IMR-90 (cell line): ENCODE results near the gene EPHA6. TPM values are rescaled to one million over a fixed set of nuclear protein-coding genes. Genes with fewer than 3 reads are reported as not detected.

Source experiments
- ATAC-seq: fragments of 200-7000 bp; cut with Tn5 transposase; 2 replicates; pipeline ENCODE4 v1.9.1; 2020; ENCODE audit warnings: low read depth, mild to moderate bottlenecking, moderate library complexity
- BruUV-seq: library from RNA; stranded (reverse); fragments of 400-500 nt; replicated peaks from 2 replicates; lab custom pipeline; 2021; lab: Mats Ljungman, UMichigan
- CTCF ChIA-PET: fragments of 300-600 bp; formaldehyde crosslinking; extraction: SDS; loops from one replicate; lab custom pipeline; 2021; ENCODE audit warnings: antibody characterized with exemption; lab: Yijun Ruan, JAX
- POLR2A ChIA-PET: fragments of 300-600 bp; sonication (Branson Sonifier 250); formaldehyde crosslinking; loops from one replicate; lab custom pipeline; 2022; ENCODE audit warnings: antibody characterized with exemption; ENCODE audit not compliant: unreplicated experiment; lab: Charles Lee
- DNase-seq: peaks from one replicate; pipeline ENCODE4 v3.0.0; 2013
- H2AFZ ChIP-seq: replicated peaks from 2 replicates; pipeline ENCODE3; 2013; ENCODE audit warnings: low read length, mild to moderate bottlenecking; ENCODE audit not compliant: poor library complexity
- H2AK5ac ChIP-seq: 2 replicates; pipeline ENCODE4 v1.6.1; 2013; ENCODE audit warnings: low read depth, low read length, inconsistent platforms
- H2AK9ac ChIP-seq: replicated peaks from 2 replicates; pipeline ENCODE3; 2013; ENCODE audit warnings: mild to moderate bottlenecking, low read depth, low read length, moderate library complexity; ENCODE audit not compliant: poor library complexity
- H2BK120ac ChIP-seq: 2 replicates; pipeline ENCODE4 v1.6.1; 2013; ENCODE audit warnings: low read depth, low read length, inconsistent platforms
- H2BK15ac ChIP-seq: 3 replicates; pipeline ENCODE4 v1.6.1; 2013; ENCODE audit warnings: low read depth, low read length, inconsistent platforms
- H2BK20ac ChIP-seq: 2 replicates; pipeline ENCODE4 v1.6.1; 2013; ENCODE audit warnings: low read depth, mild to moderate bottlenecking, inconsistent platforms, low read length, moderate library complexity
- H2BK5ac ChIP-seq: 2 replicates; pipeline ENCODE4 v1.6.1; 2013; ENCODE audit warnings: mild to moderate bottlenecking, low read depth, low read length, inconsistent platforms; ENCODE audit not compliant: poor library complexity, severe bottlenecking
- H3K14ac ChIP-seq: replicated peaks from 2 replicates; pipeline ENCODE4 v1.6.1; 2013; ENCODE audit warnings: low read depth, low read length, inconsistent platforms
- H3K18ac ChIP-seq: 2 replicates; pipeline ENCODE4 v1.6.1; 2013; ENCODE audit warnings: low read depth, low read length, control low read depth
- H3K23ac ChIP-seq: 2 replicates; pipeline ENCODE4 v1.6.1; 2013; ENCODE audit warnings: low read depth, low read length, inconsistent platforms
- H3K27ac ChIP-seq: 2 replicates; pipeline ENCODE4 v1.5.1; 2013; ENCODE audit warnings: mild to moderate bottlenecking, control low read depth, low read length; ENCODE audit not compliant: insufficient read depth
- H3K27me3 ChIP-seq: 2 replicates; pipeline ENCODE4 v1.6.1; 2013; ENCODE audit warnings: low read length; ENCODE audit not compliant: control insufficient read depth, insufficient read depth
- H3K36me3 ChIP-seq: 2 replicates; pipeline ENCODE4 v1.6.1; 2013; ENCODE audit warnings: low read length, mixed read lengths; ENCODE audit not compliant: control insufficient read depth, insufficient read depth
- H3K4ac ChIP-seq: 2 replicates; pipeline ENCODE4 v1.6.1; 2013; ENCODE audit warnings: low read depth, low read length, inconsistent platforms
- H3K4me1 ChIP-seq: 2 replicates; pipeline ENCODE4 v1.6.1; 2013; ENCODE audit warnings: low read length, mixed read lengths; ENCODE audit not compliant: control insufficient read depth, insufficient read depth
- H3K4me2 ChIP-seq: 2 replicates; pipeline ENCODE4 v1.6.1; 2013; ENCODE audit warnings: low read depth, mild to moderate bottlenecking, control low read depth, low read length, moderate library complexity
- H3K4me3 ChIP-seq: 2 replicates; pipeline ENCODE4 v1.5.1; 2013; ENCODE audit warnings: low read depth, mild to moderate bottlenecking, control low read depth, low read length, moderate library complexity; ENCODE audit not compliant: insufficient read depth
- H3K56ac ChIP-seq: 2 replicates; pipeline ENCODE4 v1.6.1; 2013; ENCODE audit warnings: low read length, inconsistent platforms; ENCODE audit not compliant: insufficient read depth; ENCODE audit errors: extremely low read depth
- H3K79me1 ChIP-seq, 2 experiments: 2 replicates each; pipeline ENCODE4 v1.6.1; 2013; ENCODE audit warnings: low read length in 2 of 2, inconsistent platforms in 1 of 2, low read depth in 1 of 2
- H3K9ac ChIP-seq: 2 replicates; pipeline ENCODE4 v1.6.1; 2013; ENCODE audit warnings: low read depth, low read length, control low read depth
- H3K9me1 ChIP-seq: 2 replicates; pipeline ENCODE4 v1.6.1; 2013; ENCODE audit warnings: low read length, inconsistent platforms; ENCODE audit not compliant: insufficient read depth
- H3K9me3 ChIP-seq: 2 replicates; pipeline ENCODE4 v1.6.1; 2013; ENCODE audit warnings: low read length; ENCODE audit not compliant: control insufficient read depth, insufficient read depth
- H4K20me1 ChIP-seq: 2 replicates; pipeline ENCODE4 v1.6.1; 2013; ENCODE audit warnings: low read length, inconsistent platforms; ENCODE audit not compliant: insufficient read depth
- H4K5ac ChIP-seq: 2 replicates; pipeline ENCODE4 v1.6.1; 2013; ENCODE audit warnings: mild to moderate bottlenecking, low read depth, low read length, control low read depth
- H4K8ac ChIP-seq, 2 experiments: 2 replicates each; pipeline ENCODE4 v1.6.1; 2013; ENCODE audit warnings: low read depth in 2 of 2, low read length in 2 of 2, control low read depth in 1 of 2, inconsistent platforms in 1 of 2
- H4K91ac ChIP-seq: 2 replicates; pipeline ENCODE4 v1.6.1; 2013; ENCODE audit warnings: low read depth, low read length, inconsistent platforms; ENCODE audit not compliant: insufficient read depth
- CEBPB ChIP-seq: IDR thresholded peaks from 2 replicates; pipeline ENCODE4 v1.6.1; 2012; ENCODE audit warnings: low read depth, low read length, improper control_type of control experiment
- CHD1 ChIP-seq: IDR thresholded peaks from 2 replicates; pipeline ENCODE4 v1.6.1; 2012; ENCODE audit warnings: low read depth, low read length, improper control_type of control experiment
- FOS ChIP-seq: fragments of 150-350 bp; IDR thresholded peaks from 2 replicates; pipeline ENCODE4 v1.6.1; 2016; ENCODE audit warnings: low read depth, low read length
- MAFK ChIP-seq: IDR thresholded peaks from 2 replicates; pipeline ENCODE4 v1.6.1; 2012; ENCODE audit warnings: low read depth, low read length, improper control_type of control experiment
- MXI1 ChIP-seq: IDR thresholded peaks from 2 replicates; pipeline ENCODE4 v1.6.1; 2012; ENCODE audit warnings: low read depth, mild to moderate bottlenecking, low read length, moderate library complexity, borderline replicate concordance
- POLR2A ChIP-seq: IDR thresholded peaks from 2 replicates; pipeline ENCODE4 v1.6.1; 2012; ENCODE audit warnings: mild to moderate bottlenecking, low read depth, low read length
- RAD21 ChIP-seq: IDR thresholded peaks from 2 replicates; pipeline ENCODE4 v1.6.1; 2012; ENCODE audit warnings: low read length, improper control_type of control experiment
- RCOR1 ChIP-seq: IDR thresholded peaks from 2 replicates; pipeline ENCODE4 v1.6.1; 2012; ENCODE audit warnings: mild to moderate bottlenecking, low read length, improper control_type of control experiment; ENCODE audit not compliant: insufficient replicate concordance
- RFX5 ChIP-seq: IDR thresholded peaks from 2 replicates; pipeline ENCODE4 v1.8.0; 2012; ENCODE audit warnings: low read depth, mild to moderate bottlenecking, low read length, moderate library complexity
- WGBS, 2 experiments: methylation state at CpG; one replicate each; pipeline versions ENCODE4 v1.1.5 to v1.1.7; 2013; ENCODE audit warnings: missing lambda C conversion rate in 2 of 2; ENCODE audit not compliant: insufficient read length in 1 of 2; ENCODE audit errors: extremely low coverage in 2 of 2; 5-methylcytosine and 5-hydroxymethylcytosine counted together
- dilution Hi-C: fragments of 300-500 bp; cut with HindIII; formaldehyde crosslinking; loops from one replicate; pipeline ENCODE4 v1.14.3; 2018; ENCODE audit warnings: low sequenced_read_pairs; ENCODE audit not compliant: unreplicated experiment
- in situ Hi-C: fragments of 300-500 bp; cut with MboI; formaldehyde crosslinking; loops from 3 replicates; pipeline ENCODE4 v1.14.3; 2019; ENCODE audit warnings: low sequenced_read_pairs, inconsistent platforms, mixed read lengths
- intact Hi-C: fragments of 100-400 bp; cut with micrococcal nuclease; formaldehyde crosslinking; loops from 2 replicates; pipeline ENCODE4 v1.10.0; 2022
- polyA plus RNA-seq, 3 experiments: library from polyadenylated mRNA; depleted of rRNA; stranded (reverse); fragments of >200 nt; gene quantifications; 2 replicates each; pipeline ENCODE4 v1.2.3, GENCODE V29; 2012; ENCODE audit warnings: low replicate concordance in 1 of 3
- total RNA-seq: library from RNA; depleted of rRNA; stranded (reverse); fragments of >200 nt; gene quantifications from 2 replicates; pipeline ENCODE4 v1.2.3, GENCODE V29; 2012
- TF ChIP-seq, protein P1 (sequence below): fragments of 150-350 bp; IDR thresholded peaks from 2 replicates; pipeline ENCODE4 v1.6.1; 2016; ENCODE audit warnings: low read depth, mild to moderate bottlenecking, low read length, moderate library complexity, borderline replicate concordance
- TF ChIP-seq, protein P2 (sequence below): conservative IDR thresholded peaks from 2 replicates; pipeline ENCODE4 v1.5.1; 2012; ENCODE audit warnings: mild to moderate bottlenecking, low read depth, low read length, improper control_type of control experiment
- TF ChIP-seq, protein P3 (sequence below): fragments of 150-350 bp; IDR thresholded peaks from 2 replicates; pipeline ENCODE4 v1.6.1; 2017; ENCODE audit warnings: mild to moderate bottlenecking, antibody characterized with exemption, low read length, low read depth

EPHA6 gene
- total and polyA plus RNA-seq, 2 of the 4 experiments (the other 2 are of a cell fraction): not detected

DNA sequence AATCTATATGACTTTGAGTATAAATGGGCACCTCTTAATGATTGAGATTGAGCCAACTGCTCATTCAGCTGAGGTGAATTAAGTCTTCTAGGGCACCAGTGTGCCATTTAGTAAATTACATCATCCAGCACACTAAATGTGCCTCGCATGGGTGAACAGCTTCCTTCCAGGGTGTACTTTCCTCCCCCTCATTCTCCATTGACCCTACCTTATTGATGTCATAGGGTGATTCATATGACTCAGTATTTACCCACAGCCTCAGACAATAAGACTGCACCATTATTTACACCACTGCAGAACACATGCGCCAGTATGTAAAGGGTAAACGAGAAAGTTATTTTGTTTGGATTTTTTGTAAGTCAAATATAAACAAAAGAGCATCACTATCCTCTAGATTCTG lies 765.0 kb downstream of the EPHA6 start:
- H2AFZ ChIP-seq: no peak overlapping the region
- no peak overlapping the region for H3K4ac ChIP-seq
- no peak overlapping the region for H2BK15ac ChIP-seq
- H4K5ac ChIP-seq: no peak overlapping the region
- no TSS peak for BruUV-seq
- intact Hi-C loops (no loop called here), dilution Hi-C loops (no loop called here), in situ Hi-C loops (no loop called here)
- H3K4me1 ChIP-seq: no peaks in the 10 kb centered on the region
- WGBS, 2 experiments: no CpG with 5 or more reads among the region's 3 CpGs
- H2AK9ac ChIP-seq: no peak overlapping the region
- no peak overlapping the region for H3K27ac ChIP-seq
- H4K91ac ChIP-seq: no peak overlapping the region
- H2BK5ac ChIP-seq: no peak overlapping the region
- no peaks in the 10 kb centered on the region for H4K20me1 ChIP-seq
- ATAC-seq (no peak), DNase-seq (no peak)
- no peak overlapping the region for H2BK120ac ChIP-seq
- no peak overlapping the region for H3K9ac ChIP-seq
- H4K8ac ChIP-seq: no peak overlapping the region
- no peak overlapping the region for H3K4me2 ChIP-seq
- no peak overlapping the region for H3K18ac ChIP-seq
- no peak overlapping the region for H3K56ac ChIP-seq
- H3K27me3 ChIP-seq: no peaks in the 10 kb centered on the region
- H2BK20ac ChIP-seq: no peak overlapping the region
- H3K14ac ChIP-seq: no peak overlapping the region
- peaks cover 7% of the 10 kb centered on the region; the same call in 1 of the 2 replicates for H3K9me3 ChIP-seq
- H3K36me3 ChIP-seq: no peaks in the 10 kb centered on the region
- ChIA-PET CTCF (no interaction called here), POLR2A (no interaction called here)
- no peaks in the 10 kb centered on the region for H3K9me1 ChIP-seq
- TF ChIP-seq MAFK: no peak
- TF ChIP-seq FOS: no peak
- no peak for TF ChIP-seq POLR2A
- TF ChIP-seq, protein P1, sequence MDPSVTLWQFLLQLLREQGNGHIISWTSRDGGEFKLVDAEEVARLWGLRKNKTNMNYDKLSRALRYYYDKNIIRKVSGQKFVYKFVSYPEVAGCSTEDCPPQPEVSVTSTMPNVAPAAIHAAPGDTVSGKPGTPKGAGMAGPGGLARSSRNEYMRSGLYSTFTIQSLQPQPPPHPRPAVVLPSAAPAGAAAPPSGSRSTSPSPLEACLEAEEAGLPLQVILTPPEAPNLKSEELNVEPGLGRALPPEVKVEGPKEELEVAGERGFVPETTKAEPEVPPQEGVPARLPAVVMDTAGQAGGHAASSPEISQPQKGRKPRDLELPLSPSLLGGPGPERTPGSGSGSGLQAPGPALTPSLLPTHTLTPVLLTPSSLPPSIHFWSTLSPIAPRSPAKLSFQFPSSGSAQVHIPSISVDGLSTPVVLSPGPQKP: no peak
- TF ChIP-seq MXI1: no peak
- no peak for TF ChIP-seq RFX5
- no peak for TF ChIP-seq RCOR1
- TF ChIP-seq, protein P2, sequence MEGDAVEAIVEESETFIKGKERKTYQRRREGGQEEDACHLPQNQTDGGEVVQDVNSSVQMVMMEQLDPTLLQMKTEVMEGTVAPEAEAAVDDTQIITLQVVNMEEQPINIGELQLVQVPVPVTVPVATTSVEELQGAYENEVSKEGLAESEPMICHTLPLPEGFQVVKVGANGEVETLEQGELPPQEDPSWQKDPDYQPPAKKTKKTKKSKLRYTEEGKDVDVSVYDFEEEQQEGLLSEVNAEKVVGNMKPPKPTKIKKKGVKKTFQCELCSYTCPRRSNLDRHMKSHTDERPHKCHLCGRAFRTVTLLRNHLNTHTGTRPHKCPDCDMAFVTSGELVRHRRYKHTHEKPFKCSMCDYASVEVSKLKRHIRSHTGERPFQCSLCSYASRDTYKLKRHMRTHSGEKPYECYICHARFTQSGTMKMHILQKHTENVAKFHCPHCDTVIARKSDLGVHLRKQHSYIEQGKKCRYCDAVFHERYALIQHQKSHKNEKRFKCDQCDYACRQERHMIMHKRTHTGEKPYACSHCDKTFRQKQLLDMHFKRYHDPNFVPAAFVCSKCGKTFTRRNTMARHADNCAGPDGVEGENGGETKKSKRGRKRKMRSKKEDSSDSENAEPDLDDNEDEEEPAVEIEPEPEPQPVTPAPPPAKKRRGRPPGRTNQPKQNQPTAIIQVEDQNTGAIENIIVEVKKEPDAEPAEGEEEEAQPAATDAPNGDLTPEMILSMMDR: no peak
- TF ChIP-seq CHD1: no peak
- no peak for TF ChIP-seq CEBPB
- TF ChIP-seq RAD21: no peak
- TF ChIP-seq, protein P3, sequence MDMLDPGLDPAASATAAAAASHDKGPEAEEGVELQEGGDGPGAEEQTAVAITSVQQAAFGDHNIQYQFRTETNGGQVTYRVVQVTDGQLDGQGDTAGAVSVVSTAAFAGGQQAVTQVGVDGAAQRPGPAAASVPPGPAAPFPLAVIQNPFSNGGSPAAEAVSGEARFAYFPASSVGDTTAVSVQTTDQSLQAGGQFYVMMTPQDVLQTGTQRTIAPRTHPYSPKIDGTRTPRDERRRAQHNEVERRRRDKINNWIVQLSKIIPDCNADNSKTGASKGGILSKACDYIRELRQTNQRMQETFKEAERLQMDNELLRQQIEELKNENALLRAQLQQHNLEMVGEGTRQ: no peak
- no peaks in the 10 kb centered on the region for H3K79me1 ChIP-seq
- no peak overlapping the region for H3K4me3 ChIP-seq
- no peak overlapping the region for H3K23ac ChIP-seq
- H2AK5ac ChIP-seq: no peak overlapping the region
